GOT3 (cell line): ENCODE results near the gene AASS.

Experiments
- DNase-seq: peaks from one replicate; lab custom pipeline; 2025; ENCODE audit warnings: mixed read lengths; lab: John Stamatoyannopoulos, UW

Gene AASS

DNA sequence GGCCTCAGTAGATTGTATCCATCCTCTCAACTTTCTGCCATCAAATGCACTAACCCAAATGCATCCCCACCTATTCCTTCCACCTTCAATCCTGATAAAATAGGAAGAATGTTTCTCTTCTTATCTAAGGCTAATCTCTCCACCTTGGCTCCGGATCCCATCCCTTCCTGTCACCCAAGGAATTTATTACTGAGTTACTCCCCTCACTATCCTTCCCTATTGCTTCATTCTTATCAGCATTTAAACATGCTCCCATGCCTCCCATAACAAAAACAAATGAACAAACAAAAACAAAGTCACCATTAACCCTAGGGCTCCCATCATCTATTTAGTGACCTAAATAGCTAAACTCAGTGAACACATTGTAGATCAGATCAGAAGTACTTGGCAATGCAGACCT, 25.3 kb downstream of the AASS start:
- no peak for DNase-seq

DNA sequence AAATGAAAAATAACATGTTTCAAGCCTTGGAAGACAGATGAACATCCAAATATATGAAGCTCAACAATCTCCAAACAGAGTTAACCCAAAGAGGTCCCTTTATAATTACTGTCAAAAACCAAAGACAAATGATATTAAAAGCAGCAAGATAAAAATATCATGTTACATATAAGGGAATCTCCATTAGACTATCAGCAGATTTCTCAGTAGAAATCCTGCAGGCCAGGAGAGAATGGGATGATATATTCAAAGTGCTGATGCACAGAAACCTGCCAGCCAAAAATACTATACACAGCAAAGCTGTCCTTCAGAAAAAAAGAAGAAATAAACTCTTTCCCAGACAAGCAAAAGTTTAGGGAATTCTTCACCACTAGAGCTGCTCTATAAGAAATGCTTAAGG, 41.0 kb downstream of the AASS start:
- no peak for DNase-seq

DNA sequence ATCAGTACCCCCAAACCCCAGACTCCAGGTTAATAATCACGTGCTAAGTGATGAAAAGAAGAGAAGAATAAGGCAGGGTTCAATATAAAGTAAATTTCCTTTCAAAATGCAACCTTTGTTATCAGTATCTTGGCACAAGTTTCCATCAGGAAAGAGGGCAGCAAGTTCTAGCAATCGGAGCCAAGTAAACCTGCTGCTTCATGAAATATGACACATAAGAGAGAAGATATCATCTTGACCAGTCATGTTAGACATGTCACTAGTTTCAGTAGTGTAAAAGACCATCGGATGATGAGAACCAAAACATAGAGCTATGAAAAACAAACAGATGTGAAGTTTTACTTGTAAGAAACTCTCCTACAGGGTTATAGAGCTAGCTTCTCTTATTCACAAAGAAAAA, 44.0 kb downstream of the AASS start:
- DNase-seq = no peak

DNA sequence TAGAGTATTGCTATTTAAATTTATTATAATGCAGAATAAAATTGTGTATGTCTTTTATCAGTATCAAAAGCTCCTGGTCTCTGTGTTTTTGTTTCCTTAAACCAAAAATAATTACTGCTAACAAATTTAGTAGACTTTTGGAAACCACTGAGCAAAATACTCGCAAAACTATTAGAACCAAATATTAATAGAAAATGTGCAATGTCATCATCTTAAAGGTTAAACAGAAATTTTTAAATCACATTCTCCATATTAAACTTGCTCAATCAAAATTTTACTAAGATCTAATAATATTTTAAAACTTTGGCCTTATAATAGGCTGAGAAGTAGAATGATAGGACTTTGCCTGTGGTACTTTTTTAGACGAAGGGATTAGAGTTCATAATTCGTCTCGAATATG, 48.4 kb downstream of the AASS start:
- DNase-seq = no peak

DNA sequence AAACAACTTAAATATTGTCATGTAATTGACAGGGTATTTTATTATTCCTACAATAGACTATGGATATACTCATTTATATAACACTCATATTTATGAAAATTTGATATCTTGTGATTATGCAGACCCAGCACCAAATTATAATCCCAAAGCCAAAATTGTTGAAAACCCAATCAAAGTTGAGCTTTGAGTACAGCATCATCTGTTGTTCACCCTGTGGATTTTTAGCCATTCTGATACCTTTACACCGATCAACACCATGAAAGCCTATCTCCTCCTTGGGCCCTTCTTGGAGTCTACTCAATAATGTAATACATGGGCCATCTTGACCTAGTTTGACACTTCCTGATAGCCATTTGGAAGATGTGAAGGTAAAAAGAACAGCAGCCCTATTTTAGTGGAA, 49.5 kb downstream of the AASS start:
- DNase-seq = no peak

DNA sequence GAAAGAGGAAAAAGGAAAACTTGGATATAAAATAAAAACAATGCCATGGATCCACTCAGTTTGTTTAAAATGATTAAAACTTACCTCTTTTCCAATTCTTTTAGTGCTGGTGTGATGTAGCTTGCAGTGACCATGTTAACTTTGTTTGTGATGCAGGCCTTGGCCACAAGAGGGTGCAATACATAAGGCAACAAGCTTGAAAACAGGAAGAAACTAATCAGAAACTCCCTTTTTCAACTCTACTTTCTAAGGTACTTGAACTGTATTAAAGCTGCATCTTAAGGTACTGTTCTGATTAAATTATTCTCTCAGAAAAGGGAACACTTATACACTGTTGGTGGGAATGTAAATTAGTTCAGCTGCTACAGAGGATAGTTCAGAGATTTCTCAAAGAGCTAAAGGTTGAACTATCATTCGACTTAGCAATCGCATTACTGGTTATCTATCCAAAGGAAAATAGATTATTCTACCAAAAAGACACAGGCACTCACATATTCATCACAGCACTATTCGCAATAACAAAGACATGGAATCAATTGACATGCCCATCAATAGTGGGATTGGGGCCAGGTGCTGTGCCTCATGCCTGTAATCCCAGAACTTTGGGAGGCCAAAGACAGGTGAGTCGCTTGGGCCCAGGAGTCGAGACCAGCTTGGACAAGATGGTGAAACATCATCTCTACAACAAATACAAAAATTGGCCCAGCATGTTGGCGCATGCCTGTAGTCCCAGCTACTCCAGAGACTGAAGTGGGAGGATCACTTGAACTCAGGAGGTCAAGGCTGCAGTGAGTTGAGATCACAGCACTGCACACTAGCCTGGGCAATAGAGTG, 50.9 kb downstream of the AASS start:
- peak; percentile 4 for DNase-seq

DNA sequence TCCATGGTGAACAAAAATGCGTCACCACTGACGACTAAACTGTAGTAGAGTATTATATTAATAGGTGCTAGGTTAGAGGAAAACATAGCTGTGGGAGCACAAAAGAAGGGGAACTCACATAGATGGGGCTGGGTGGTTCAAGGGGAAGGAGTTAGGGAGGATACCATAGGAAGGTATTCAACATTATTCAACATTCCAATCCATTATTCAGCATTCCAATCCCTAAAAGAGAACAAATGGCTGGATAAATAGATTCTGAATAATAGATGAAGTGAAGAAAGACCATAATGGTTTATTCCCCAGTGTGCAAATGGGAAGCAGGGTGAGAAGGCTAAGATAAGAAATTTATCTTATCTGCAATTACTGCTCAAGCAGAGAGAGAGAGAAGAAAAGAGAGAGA, 61.4 kb downstream of the AASS start:
- DNase-seq = no peak

DNA sequence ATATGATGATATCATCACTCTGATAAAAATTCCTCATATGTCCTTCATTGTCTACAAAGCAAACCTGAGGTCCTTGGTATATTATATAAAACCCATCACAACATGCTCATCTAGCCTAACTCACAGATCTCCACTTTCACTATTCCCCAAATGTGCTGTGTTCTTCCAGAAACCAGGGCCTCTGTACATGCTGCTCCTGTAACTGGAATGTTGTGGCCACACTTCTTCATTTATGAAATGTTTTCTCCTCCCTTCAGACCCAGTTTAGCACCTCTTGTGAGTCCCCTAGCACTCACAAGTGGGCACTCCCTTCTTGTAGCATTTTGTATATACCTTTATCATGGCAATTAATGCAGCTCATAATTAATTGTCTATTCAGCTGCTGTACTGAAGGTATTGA, 61.9 kb downstream of the AASS start:
- no peak for DNase-seq

DNA sequence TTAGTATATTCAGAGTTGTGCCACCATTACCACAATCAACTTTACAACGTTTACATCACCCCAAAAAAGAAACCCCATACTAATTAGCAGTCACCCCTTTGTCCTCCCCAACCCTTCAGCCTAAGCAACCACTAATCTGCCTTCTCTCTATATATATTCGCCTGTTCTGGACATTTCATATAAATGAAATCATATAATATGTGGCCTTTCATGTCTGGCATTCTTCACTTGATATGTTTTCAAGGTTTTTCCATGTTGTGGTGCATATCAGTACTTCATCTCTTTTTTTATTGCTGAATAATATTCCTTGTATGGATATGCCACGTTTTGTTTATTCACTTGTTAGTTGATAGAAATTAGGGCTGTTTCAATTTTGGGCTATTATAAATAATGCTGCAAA, 70.4 kb downstream of the AASS start:
- DNase-seq = no peak

DNA sequence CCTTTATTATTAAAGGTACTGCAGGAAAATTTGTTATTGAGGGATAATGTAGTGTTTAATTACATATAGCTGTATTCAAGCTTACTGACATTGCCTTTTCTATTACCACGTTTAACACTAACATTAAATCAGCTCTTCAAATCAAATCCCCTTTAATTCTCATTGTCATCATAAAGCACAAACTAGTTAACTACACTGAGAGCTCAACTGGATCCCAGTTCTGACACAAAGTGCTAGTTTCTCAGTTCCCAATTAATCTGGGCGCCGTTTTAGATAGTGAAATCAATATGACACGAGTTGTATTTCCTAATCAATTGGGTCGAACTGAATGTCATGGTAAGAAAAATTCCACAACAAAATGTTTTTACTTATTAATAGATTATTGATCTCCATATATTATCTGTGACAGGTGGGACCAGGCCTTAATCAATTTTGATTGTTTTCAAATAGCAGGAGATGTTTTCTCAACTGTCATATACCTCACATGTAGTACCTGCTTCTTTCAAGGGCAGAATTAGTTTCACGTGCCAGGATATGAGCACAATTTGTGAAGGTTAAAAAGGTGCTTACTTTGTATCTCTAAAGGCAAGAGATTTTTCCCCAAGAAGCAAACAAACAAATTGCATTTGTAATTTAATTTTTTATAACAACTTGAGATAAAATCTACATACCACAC, 71.0 kb downstream of the AASS start:
- no peak for DNase-seq

DNA sequence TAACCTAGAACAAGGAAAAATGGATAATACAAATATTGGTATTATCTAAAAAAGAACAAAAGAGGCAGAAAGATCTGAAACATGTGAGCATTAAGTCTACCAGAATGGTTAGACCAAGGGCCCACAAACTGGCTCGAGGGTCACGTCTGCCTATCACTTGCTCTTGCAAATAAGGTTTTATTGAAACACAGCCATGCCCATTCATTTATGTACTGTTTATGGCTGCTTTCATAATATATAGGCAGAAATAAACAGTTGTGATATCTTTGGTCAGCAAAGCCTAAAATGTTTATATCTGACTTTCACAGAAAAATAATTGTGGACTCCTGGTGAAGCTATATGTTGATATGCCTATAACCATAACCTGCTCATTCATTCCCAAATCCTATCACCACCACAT, 71.8 kb downstream of the AASS start:
- no peak for DNase-seq

DNA sequence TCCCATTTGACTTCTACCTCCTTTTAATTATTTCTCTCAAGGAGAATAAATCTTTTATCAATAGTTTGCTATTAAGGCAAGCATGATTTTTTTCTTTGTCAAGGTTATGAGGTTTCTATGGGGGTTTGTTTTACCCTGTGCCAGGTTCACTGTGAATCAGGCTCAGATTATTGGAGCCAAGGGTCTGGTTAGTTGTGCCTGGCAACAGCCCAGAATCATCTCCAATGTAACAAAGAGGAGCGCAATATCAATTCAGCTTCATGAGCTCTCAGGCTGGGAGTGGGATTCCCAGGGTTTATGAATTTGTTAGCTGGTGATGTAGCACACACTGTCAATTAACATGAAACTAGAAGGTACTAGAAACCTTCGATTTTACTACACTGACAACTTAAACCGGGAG, 73.2 kb downstream of the AASS start:
- no peak for DNase-seq

DNA sequence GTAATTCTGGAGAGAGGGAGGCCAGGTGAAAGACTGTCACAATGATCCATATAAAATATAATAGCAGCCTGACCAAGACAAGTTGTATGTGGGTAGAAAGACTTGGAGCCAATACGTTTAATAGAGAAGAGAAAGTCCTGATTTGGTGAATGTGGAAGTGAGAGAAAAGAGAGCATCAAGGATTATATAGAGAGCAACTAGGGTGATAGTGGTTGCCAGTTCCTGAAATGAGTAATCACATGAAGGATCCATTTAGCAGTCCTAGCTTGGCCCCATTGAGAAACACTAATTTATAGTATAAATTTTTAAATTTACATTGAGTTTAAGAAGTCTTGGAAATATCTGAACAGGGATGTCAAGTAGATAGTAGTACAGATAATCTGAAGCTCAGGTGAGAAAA, 74.0 kb downstream of the AASS start:
- DNase-seq = no peak

DNA sequence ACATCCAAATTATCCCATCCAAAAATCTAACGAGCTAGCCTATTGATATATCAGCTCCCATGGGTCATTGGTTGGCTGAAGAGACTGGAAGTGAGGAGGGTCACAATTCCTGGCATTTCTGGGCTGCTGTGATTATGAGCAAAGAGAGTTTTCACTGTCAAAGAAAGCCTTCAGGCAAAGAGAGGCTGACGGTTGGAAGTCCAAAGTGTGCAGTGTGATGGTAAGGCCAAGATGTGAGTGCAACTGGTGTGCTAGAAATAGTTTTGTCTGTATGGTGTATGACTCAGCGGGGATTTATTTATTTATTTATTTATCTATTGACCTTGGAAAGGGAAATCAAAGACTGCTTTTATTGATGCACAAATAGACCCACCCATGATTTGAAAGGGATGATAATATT, 75.0 kb downstream of the AASS start:
- no peak for DNase-seq

DNA sequence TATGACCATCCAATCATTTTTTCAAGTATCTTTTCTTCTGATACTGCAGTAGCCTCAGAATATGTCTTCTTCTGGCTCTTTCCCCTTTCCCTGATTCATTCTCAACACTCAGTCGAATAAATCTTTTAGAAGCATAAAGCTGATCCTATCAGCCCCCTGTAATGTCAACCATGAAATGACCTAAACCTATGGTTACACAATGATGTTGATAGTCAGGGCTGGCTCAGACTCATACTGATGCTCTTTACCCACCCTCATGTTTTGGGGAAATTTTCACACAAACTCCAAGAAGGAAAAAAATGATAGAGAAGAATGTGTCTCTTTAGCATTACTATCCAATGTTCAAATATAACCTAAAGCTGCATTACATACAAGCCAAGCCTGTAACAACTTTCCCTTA, 76.0 kb downstream of the AASS start:
- no peak for DNase-seq

DNA sequence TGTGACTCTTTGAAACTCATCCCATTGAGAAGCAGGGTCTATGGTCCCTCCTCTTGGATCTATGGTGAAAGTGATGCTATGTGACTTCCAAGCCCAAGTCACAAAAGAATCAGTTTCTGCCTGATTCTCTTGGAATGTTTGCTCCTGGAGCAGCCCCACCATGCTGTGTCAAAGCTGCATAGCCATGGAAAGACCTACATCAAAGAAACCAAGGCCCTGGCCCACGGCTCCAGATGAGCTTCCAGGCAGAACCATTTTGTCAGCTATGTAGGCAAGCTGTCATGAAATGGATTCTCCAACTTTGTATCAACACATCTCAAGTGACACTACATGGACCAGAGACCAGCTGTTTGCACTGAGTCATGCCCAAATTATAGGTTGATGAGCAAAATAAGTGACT, 77.0 kb downstream of the AASS start:
- DNase-seq = no peak

DNA sequence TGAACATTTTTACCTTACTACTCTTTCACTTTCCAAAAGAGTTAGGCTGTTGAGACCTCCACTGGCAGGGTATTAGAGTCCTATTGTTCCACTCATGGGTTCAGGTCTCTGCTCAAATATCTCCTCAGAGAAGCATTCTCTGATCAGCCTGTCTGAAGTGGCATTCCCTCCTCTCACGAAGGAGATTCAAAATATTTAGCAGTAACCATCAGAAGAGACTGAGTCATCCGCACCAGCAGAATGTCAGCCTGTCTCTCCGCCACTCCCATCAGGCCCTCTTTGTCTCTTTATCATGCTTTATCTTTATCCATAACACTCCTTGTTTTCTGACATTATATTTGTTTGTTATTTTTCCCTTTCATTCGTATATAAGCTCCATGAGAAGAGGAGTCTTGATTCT, 79.1 kb downstream of the AASS start:
- no peak for DNase-seq

DNA sequence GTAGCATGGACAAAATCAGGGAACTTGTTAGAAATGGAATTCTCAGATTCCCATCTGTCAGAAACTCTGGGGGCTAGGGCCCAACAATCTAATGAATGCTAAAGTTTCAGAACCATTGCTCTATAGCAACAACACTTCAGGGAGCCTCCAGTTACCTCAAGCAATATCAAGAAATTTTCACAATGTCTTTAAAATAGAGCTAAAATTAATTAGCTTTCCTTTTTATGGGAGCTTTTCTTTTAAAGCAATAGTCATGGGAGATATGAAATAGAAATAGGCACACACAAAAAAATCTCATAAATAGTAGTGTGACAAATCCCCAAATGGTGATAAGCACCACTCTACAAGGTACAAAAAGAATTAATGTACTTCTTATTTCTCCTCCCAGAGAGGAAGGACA, 80.9 kb downstream of the AASS start:
- no peak for DNase-seq

DNA sequence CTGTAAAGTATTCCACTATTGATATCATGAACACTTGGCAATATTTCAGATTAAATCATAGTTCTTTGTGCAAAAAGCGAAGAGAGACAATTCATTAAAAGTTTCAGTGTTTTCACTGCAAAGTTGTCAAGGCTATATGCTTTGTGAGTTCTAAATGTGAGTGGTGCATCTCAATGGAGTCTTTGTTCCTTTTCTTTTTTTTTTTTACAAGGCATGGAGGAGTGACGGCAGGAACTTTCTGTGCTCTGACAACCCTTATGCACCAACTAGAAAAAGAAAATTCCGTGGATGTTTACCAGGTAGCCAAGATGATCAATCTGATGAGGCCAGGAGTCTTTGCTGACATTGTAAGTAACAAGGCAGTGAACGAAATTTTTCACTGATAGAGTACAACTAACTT, 84.5 kb downstream of the AASS start:
- no peak for DNase-seq

DNA sequence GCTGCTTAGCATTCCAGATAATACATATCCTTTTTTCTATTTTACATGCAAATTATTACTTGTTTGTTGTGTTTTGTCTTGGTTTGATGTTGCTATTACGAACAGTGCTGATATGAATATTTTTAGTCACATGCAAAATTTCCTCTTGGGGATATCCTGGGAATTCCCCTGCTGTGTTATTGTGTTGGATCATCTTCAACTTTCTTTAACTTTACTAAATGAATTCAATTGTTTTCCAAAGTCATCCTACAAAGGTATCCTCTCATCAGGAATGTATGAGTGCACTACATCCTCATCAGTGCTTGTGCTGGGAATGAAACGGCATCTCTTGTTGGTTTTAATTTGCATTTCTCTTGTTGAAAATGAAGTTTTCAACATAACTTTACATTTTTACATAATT, 87.1 kb downstream of the AASS start:
- DNase-seq = no peak

DNA sequence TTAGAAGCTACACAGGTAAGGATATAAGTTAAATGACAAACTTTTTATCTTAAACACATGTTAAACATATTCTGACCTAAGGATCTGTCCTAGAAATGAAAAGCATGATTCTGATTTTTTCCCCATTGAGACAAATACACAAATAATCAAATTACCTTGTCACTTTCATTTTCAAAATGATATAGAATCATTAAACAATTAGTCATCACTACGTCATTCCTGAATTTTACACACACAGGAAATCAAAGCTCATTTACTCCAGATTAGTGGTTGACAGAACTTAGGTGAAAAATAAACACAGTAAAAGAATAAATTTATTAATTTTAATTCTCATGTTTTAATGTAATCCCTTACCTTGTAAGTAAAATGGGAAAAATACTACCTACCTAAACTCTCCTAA, 89.0 kb downstream of the AASS start:
- DNase-seq = no peak

DNA sequence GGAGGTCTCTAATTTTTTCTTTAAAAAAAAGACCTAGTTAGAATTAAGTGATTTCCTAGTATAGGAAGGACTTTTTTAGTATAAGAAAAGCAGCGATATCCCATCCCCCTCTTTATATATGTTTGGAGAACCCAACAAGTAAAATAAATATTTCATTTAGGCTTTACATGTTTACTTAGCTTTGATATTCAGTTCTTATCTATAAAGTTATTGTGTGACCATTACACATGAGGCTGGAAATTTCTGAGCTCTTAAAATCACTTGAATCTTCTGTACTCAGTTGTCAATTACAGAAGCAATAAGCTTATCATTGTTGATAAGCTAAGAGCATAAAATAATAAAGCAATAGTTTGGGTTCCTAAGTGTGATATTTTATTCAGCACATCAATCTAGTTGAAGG, 89.7 kb downstream of the AASS start:
- DNase-seq = no peak

DNA sequence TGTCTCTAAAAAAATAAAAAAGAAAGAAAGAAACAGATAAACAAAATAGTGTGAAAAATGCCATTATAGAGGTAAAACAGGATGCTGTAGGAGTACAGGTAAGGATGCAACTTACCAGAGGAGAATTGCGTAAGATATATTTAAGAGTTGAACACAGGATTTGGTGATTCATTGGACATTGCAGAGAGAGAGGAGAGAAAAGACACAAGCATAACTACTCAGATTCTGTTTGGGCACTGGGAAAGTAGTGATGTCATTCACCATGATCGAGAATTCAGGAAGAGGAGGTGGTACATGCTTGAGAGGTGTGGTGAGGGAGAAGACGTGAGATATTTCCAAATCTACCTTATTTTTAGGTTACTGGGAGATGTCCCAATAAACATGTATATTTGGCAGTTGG, 97.6 kb downstream of the AASS start:
- no peak for DNase-seq

DNA sequence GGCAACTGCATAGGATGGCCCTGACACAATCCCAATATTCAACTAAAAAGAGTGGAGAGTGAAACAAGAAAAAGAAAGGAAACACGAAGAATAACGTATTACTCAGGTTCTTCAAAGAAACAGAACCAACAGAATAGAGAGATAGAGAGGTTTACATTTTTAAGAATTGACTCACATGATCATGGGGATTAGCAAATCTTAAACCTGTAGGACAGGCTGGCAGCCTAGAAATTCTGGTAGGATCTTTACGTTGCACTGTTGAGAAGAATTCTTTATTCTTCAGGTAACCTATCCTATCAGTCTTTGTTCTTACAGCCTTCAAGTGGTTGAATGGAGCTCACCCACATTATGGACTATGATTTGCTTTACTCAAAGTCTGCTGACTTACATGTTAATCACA, 103.9 kb downstream of the AASS start:
- no peak for DNase-seq
